GM19463 (cell line): ENCODE data around the gene NPAS3.

ENCODE experiments used
- ATAC-seq: cut with Tn5 transposase; IDR thresholded peaks from one replicate; pipeline ENCODE4 v1.9.1; 2021; ENCODE audit warnings: mild to moderate bottlenecking, moderate library complexity; ENCODE audit not compliant: unreplicated experiment

NPAS3 gene

GRCh38 chr14:33802737-33803136, 864.1 kb downstream of the NPAS3 start:
- ATAC-seq, result no peak

GRCh38 chr14:33805593-33805992, 866.9 kb downstream of the NPAS3 start:
- ATAC-seq, result no peak

DNA sequence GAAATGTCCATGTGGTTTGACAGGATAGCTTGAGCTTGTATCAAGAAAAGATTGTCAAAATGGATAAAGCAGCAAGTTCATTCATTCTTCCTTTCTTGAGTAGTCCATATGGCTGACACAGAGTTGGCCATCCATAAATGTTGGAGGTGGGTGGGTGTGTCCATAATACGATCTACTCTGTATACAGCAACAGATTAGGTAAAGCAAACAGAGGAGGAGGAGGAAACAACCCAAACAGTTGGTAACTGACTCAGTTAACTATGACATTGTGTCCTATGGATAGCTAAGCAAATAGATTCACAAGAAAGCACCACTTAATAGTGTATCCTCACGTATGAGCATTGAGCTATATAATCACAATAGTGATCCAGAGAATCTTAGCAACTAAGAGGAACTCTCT, 868.2 kb downstream of the NPAS3 start:
- no peak for ATAC-seq

DNA sequence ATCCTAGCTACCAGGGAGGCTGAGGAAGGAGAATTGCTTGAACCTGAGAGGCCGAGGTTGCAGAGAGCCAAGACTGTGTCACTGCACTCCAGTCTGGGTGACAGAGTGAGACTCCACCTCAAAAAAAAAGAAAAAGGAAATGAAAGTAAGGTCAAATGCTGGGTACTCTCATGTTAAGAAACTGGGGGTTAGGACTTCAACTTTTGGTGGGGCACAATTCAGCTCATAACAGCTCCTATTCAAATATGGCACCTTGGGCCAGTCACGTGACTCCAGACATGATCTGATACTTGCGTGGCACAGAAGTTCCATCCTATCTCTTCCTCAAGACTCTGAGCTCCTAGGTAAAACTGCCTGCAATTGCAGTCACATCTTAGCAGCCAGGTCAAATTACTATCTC, 869.5 kb downstream of the NPAS3 start:
- ATAC-seq, result no peak

GRCh38 chr14:33809396-33809981, 870.8 kb downstream of the NPAS3 start:
- no peak for ATAC-seq

DNA sequence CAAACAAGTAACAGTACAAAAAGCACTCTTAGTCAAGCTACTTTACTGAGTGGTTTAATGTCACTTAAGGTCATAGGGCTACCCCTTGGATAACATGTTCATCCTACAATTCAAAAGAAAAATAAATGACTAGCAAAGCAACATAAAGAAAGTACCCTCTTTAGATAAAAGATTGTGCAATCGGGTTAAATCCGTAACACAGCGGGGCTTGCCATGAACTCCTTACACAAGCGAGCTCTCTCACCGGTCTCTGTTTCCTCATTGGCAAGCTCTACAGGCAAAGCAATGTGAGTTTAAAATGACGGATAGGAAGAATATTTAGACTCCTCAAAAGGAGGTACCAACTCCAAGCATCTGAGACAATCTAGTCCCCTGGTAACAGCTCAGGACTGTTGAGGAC, 871.6 kb downstream of the NPAS3 start:
- no peak for ATAC-seq

- no peak for ATAC-seq
These were observed 873.0 kb downstream of the NPAS3 start for GRCh38 chr14:33811721-33812120.

GRCh38 chr14:33812181-33812580, 873.5 kb downstream of the NPAS3 start:
- ATAC-seq, result no peak

- ATAC-seq, result no peak
These were observed 873.9 kb downstream of the NPAS3 start for GRCh38 chr14:33812601-33813000.

DNA sequence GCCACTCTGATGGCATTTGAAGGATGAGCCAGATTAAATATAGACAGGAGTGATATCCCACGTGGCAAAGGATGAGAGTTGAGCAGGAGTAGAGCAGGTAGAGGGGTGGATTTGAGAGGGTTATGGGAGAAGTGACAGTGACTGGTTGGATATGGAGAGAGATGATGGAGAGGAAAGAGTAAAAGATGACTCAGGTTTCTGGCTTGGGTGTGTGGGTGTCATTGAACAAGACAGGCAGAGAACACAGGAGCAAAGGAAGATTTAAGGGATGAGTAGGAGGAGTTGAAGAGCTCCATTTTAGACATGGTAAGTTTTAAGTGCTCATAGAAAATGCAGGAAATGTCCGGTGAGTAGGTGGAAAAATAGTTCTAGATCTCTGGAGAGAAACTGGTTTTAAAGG, 875.3 kb downstream of the NPAS3 start:
- no peak for ATAC-seq

DNA sequence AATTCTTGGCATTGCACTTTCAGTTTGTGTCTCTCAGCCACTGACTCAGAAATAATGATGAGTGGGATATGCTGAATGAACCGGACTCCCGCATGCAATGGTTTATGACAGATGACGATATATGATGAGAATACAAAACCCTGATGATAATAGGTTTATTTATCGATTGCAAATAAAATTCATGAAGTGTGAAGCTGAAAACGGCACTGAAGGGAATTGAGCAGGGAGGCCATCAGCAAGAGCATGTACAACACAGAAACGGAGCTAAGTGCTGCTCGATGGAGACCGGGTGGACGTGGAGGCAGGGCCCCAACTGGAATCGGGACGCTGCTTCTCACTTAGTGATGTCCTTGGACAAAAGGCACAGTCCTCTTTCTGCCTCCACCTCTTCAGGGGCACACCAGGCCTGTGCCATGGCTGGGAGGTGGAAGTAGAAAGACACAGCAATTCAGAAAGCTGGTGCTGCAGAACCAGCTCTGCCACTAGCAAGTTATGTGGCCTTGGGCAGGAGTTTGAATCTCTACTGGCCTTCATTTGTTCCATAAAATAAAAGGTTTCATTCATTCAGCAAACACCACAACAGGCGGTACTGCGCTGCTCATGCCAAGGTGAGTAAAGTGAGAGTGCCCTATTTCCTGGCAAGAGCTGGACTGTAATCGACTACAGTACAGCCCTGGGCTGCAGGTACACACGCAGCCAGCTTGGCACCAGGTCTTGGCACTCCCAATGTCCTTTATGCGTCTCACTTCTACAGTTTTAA, 895.2 kb downstream of the NPAS3 start:
- no peak for ATAC-seq

DNA sequence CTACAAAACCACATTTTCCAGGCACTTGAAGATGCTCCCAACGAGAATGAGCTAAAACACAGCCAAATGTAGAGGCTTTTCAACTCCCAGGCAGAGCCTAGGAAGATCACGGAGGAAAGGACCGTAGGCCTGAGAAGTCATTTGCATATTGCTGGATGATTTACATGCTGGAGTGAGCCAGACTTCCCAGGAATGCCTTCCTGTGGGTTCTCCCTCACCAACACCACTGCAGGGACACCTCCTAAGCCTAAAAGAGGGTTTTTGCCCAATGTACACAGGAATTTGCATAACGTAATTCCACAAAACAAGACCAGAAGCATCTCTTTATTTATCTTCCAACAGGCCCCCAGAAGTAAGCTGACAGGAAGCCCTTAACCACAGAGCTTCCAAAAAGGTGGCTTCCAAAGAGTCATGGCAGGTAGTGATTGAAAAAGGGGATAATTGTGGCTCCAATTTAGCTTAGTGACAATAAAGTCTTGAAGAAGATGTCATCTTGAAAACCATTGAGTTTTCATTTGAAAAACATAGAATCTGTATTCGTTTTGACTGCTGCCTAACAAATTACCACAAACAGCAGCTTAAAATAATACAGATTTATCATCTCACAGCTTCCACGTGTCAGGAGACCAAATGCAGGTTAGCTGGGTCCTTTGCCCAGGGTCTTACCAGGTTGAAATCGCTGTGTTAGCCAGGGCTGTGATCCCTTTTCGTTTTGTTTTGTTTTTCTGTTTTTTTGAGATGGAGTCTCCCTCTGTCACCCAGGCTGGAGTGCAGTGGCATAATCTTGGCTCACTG, 896.0 kb downstream of the NPAS3 start:
- ATAC-seq, result no peak

GRCh38 chr14:33835261-33835655, 896.6 kb downstream of the NPAS3 start:
- no peak for ATAC-seq

DNA sequence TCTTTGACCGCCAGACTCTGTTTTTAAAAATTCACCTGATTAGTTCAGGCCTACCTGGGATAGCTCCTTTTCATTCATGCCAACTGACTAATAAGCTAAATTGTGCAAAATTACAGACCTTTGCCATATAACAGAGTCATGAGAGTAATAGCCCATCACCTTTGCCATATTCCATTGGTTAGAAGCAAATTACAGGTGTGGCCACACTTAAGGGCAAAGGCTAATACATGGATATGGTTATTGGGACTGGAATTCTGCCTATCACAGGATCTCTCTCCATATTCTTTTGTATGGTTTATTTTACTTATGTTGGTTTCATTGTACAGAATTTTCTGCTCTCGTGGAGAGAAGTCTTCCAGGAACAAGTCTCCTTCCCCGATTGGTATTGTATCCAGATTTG, 897.0 kb downstream of the NPAS3 start:
- no peak for ATAC-seq

GRCh38 chr14:33836203-33836899, 897.7 kb downstream of the NPAS3 start:
- ATAC-seq, result no peak

DNA sequence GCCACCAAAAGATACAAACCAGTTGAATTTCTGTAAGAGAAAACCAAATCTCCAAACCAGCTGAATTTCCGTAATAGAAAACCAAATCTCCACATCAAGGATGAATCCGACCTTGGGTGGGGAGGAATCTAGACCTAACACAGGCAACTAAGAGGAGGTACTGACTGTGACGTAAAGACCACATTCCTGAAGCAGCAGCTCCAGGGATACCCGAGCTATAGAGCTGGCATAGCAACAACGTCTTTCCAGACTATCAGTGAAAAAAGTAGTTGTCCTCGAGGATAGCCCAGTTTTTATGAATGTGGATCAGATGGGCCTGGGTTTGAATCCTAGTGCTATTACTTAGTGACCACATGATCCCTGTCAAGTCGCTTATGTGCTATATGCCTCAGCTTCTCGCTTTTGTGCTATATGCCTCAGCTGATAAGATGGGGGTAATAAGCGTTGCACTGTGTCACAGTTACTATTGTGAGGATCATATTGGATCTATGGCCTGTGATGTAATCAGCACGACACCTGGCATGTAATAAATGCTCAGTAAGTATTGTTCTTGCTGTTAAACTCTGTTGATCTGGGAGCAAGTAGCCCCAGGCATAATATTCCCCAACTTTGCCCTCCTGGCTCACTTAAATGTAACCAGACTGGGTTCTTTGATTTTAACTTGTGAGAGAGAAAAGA, 898.4 kb downstream of the NPAS3 start:
- no peak for ATAC-seq

DNA sequence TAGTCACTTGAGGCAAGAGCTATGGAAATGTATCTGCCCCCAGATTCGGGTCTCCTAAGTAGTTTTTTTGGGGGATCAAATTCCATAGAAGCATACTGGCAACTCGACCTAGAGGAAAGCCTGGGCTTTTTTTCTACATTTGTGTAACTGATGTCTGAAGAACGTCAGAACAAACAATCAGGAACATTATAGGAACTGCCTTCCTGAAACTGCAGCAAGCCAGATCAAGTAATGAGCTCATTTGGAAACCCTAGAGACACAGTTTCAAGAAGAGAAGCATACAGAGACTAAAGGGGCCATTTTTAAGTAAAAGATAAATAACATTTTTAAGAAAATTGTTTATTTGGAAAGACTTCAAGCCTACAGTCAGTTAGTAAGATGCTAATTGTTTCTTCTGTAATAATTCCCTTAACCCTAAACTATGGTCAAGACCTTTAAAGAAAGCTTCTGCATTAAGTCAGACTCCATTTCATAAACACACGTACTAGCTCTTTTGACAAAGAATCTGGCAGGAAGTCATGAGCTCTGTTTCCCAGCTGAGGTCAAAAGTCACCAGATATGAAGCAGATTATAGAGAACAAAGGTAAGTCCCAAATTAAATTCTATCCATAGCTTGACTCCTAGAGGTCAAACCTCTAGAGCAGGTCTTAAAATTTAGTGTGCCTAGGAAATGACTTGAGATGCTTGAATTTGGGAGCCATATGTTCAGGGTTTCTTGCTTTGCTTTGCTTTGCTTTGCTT, 899.4 kb downstream of the NPAS3 start:
- ATAC-seq, result no peak

DNA sequence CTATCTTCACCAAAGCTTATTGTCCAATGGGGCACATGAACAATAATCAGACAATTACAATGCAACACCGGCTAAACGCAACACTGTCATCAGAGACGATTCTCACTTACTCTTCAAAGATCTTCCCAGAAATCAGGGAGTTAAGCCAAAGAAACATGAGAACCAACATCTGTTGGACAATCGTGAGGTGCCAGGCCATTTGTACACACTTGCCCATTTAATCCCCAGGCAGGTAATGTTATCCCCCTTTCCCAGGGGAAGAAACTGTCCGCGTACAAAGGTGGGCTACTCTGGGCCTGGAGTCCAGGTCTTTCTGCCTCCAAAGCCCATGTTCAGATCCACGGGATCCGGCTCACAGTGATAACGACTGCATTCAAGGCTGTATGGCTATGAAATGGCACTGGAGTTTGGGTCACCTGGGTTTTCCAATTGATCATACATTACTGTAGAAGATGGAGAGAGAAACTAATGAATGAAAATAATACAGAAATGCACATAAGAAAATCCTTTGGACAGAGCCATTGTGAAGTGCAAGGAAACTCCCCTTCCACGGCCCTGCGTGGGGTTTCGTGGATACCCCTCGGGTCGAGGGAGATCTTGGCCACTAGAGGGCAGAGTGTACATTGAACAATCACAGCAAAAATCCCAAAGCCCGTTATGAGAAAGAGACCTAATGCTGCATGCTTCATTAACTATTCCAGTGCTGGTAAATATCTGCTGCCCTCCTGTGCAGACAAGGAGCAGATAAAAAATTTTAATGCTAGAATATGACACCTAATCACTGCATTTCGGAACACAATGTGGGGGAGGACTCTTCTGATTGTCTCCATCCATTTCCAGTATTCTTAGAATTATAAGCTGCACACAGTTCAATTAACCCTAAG, 900.8 kb downstream of the NPAS3 start:
- no peak for ATAC-seq

GRCh38 chr14:33840797-33841196, 902.1 kb downstream of the NPAS3 start:
- no peak for ATAC-seq
